B cell (primary cell): ENCODE measurements around the gene FGF3.

Experiments used
- EZH2 ChIP-seq: IDR thresholded peaks from 2 replicates; pipeline ENCODE4 v1.6.1; 2012; ENCODE audit warnings: borderline replicate concordance, low read depth, mild to moderate bottlenecking, moderate library complexity, low read length; ENCODE audit not compliant: insufficient read depth, poor library complexity, severe bottlenecking
- TF ChIP-seq, protein P1 (sequence below): fragments of 200-600 bp; IDR thresholded peaks from one replicate; pipeline ENCODE4 v1.8.0; 2022; ENCODE audit warnings: antibody characterized with exemption, mild to moderate bottlenecking

DNA sequence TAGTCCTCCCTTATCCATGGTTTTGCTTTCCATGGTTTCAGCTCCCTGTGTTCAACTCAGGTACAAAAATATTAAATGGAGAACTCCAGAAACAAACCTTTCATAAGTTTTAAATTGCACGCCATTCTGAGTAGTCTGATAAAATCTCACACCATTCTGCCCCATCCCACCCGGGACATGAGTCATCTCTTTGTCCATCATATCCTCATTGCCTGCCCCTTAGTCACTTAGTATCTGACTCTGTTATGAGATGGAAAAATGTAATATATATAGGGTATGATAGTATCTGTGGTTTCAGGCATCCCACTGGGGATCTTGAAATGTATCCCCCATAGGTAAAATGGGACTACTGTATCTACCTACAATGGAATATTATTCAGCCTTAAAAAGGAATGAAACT, 35.5 kb upstream of the FGF3 start:
- TF ChIP-seq, protein P1, sequence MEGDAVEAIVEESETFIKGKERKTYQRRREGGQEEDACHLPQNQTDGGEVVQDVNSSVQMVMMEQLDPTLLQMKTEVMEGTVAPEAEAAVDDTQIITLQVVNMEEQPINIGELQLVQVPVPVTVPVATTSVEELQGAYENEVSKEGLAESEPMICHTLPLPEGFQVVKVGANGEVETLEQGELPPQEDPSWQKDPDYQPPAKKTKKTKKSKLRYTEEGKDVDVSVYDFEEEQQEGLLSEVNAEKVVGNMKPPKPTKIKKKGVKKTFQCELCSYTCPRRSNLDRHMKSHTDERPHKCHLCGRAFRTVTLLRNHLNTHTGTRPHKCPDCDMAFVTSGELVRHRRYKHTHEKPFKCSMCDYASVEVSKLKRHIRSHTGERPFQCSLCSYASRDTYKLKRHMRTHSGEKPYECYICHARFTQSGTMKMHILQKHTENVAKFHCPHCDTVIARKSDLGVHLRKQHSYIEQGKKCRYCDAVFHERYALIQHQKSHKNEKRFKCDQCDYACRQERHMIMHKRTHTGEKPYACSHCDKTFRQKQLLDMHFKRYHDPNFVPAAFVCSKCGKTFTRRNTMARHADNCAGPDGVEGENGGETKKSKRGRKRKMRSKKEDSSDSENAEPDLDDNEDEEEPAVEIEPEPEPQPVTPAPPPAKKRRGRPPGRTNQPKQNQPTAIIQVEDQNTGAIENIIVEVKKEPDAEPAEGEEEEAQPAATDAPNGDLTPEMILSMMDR: no peak
- TF ChIP-seq EZH2: no peak
